GM21529 (cell line): ENCODE measurements around the gene PIGL.
"Not testable (repeated sequence)": the region's sequence is repeated elsewhere in the genome, so short reads cannot be mapped to it uniquely, and the experiment has no call there.

Experiments
- ATAC-seq: cut with Tn5 transposase; IDR thresholded peaks from one replicate; pipeline ENCODE4 v1.9.1; 2021; ENCODE audit not compliant: unreplicated experiment

PIGL gene

DNA sequence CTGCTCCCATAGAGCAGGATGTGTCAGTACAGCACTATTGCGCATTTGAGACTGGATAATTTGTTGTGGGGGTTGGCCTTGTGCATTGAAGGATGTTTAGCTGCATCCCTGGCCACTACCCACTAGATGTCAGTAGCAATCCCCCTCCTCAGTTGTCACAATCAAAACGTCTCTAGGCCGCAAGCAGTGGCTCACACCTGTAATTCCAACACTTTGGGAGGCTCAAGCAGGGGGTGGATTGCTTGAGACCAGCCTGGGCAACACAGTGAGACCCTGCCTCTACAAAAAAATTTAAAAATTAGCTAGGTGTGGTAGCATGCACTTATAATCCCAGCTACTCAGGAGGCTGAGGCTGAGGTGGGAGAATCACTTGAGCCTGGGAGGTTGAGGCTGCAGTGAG is 87.8 kb downstream of the PIGL start:
- ATAC-seq = no peak

DNA sequence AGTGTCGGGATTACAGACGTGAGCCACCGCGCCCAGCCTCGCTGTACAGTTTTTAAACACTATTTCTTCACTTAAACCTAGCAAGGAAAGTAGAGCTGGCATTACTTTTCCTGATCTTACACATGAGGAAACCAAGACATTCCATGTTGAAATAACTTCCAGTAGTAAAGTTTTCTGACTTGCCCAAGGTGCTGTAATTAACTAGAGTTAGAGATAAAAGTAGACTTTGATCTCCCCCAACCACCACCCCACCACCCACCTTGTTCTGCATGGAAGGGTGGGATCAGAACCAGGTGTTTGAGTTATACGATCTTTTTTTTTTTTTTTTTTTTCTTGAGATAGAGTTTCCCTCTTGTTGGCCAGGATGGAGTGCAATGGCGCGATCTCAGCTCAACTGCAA is 89.2 kb downstream of the PIGL start:
- ATAC-seq = no peak

DNA sequence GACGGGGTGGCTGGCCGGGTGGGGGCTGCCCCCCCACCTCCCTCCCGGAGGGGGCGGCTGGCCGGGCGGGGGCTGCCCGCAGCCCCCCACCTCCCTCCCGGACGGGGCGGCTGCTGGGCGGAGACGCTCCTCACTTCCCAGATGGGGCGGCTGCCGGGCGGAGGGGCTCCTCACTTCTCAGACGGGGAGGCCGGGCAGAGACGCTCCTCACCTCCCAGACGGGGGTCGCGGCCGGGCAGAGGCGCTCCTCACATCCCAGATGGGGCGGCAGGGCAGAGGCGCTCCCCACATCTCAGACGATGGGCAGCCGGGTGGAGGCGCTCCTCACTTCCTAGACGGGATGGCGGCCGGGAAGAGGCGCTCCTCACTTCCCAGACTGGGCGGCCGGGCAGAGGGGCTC is 95.1 kb downstream of the PIGL start:
- not testable (repeated sequence) for ATAC-seq

DNA sequence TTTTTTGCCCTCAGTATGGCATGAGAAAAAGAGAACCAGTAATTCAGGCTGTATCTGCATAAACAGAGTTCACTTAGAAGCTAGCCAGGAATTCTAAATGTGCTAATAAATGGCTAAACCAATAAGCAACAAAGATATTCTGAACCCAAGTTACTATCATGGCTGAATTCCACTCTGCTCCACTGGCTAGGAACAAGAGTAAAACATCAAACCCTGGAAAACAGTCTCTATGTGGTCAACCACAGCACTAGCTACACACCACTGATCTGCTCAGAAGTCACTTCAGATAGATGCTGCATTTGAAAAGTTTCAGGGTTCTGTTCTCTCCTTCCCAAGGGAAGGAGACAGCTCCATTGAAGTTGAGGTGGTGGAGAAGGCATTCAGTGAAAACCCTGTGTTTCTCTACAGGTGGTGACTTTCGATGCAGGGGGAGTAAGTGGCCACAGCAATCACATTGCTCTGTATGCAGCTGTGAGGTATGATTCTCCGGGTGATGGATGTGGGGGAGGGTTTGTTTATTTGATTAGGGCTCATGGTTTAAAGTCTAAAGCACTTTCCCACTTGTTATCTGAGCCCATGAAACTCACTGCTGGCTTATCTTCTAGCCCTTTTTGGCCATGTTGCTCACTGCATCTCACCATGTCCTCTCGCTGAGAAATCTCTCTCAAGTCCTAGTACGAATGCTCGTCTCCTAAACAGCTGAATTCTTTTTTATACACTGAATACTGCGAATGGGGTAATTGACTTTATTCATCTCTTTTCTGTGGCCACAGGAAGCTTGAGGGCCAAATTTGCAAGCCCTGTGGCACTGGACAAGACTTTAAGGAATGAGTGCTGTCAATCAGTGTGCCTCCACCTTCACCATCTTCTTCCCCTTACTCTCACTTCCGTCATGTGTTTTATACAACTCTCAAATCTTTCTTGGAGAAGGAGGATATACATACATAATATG is 96.4 kb downstream of the PIGL start:
- no peak for ATAC-seq

DNA sequence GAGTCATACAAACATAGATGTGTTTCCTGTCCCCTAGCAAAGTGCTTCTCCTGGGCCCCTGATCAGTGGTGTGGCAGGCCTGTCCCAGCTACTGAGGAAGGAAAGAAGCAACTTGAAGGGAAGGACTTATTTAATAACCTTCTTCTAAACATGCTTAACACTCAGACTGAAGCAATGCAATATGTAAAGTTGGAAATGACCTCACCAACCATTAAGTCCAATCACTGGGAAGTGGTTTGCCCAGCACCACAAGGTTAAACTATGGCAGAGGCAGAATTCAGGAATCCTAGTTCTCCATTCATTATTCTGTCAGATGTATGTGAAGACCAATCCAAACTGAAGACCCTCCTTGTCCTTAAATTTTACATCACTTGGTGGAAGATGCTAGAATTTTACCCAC is 97.2 kb downstream of the PIGL start:
- ATAC-seq = no peak

DNA sequence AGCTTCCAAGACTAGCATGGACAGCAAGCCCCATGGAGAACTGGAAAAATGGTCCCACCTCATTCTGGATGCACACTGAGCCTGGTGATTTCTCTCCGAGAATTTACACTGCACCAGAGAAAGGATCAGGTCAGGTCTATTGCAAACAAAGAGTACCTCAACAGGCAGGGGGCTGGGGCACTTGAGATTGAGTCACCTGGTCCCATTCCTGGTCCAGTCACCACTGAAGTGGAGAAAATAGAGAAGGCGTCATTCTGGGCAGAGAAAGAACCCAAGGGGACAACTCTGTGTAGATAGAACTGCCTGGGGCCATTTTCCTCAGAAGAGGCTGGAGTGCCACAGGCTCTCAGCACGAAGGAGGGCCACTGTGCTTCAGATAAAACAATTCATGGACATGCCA is 97.8 kb downstream of the PIGL start:
- no peak for ATAC-seq

DNA sequence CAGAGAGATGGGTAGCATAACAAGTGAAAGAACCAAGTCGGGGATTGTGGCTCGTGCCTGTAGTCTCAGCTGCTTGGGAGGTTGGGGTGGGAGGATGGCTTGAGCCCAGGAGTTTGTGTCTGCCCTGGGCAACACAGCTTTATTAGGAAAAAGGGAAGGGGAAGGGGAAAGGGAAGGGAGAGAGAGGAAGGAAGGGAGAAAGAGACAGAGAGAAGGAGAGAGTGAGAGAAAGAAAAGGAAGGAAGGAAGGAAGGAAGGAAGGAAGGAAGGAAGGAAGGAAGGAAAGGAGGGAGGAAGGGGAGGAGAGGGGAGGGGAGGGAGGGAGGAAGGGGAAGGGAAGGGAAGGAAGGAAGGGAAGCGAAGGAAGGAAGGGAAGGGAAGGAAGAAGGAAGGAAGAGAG is 103.0 kb downstream of the PIGL start:
- no peak for ATAC-seq

DNA sequence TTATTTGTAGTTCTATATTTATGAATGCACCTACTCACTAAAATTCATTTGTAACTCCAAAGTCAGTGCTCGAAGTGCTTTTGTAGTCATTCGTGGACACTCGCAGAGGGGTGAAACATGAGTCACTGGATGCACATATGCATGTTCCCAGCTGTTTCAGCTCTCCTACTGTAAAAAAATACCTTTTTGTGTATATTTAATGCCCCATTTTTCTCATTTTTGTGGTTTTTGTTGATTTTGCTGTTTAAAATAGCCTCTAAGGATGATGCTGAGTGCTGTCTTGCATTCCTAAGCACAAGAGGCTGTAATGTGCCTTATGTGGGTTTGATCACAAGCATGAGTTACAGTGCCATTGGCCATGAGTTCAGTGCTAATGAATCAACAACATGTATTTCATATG is 105.6 kb downstream of the PIGL start:
- ATAC-seq = no peak

DNA sequence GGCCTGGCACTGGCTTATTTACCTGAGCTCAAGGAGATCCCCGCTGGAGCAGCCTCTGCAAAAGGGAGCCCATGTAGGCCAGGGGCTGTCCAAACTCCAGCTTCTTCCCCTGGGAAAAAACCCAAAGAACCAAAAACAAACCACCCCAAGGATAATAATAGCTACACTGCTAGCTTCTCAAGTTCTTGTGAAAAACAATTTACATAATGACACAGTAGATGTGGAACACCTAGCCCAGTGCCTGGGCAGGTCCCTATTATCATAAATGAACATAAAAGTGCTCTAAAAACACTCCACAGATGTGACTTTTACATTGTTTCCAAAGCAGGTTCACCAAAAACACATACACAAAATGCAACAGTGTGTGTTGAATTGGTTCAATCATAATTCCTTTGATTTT is 109.0 kb downstream of the PIGL start:
- no peak for ATAC-seq

DNA sequence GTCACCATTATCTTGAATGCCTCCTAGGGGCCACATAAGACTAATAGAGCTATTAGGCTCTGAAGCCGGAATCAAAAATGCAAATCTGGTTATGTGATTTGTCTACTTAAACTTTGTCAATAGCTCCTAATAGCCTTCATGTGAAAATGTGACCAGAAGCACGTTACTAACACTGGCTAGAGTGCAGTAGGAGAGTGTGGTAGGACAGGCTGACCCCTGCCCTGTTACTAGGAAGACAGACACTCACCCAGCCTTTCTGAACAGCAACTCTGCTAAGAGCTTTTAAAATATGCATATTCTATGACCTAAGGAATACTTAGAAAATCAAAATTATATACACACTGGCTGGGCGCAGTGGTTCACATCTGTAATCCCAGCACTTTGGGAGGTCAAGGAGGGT is 110.0 kb downstream of the PIGL start:
- ATAC-seq = no peak

DNA sequence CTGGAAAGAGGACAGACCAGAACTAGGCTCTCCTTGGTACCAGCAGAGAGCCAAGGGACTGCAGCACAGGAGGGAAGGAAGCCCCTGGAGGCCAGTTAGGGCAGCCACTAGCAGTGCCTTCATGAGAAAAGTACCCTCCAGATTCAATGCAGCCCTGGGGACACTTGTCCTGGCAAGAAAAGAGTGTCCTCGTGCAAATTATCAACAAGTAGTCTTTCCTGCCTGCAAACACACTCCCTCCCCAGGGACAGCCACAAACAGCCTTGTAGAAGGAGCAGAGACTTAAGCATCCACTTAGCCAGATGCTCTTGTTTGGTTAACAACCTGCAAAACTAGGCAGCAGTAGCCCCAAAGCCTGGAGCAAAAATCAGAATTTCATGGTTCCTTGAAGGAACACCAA is 112.0 kb downstream of the PIGL start:
- ATAC-seq = no peak

DNA sequence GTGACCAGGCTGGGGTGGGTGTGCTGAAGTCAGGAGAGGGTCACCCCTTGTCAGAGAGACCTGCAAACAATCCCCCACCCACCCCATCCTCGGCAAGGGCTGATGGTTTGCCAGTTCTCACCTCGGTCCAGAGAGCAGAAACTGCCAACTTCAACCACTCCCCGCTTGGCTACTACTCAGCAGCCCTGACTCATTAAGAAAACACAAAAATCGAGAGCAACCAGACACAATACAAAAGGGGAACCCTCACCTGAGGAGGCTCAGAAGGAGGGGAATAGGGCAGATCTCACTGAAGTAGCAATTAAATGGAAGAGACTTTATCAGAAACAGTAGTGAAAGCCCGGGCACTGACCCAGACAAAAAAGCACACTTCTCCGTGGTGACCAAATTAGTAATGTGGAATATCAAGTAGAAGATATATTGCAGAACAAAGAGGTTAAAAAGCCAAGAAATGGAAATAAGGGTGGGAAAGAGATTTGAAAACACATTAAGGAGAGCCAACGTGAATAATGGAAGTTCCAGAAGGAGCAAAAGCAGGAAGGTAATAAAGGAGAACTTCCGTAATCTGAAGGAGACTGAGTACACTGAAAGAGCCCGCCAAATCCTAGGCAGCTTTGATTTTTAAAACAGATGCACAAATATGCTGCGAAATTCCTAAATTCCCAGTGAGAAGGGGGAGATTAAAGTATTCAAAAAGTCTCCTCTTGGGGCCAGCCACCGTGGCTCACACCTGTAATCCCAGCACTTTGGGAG is 112.7 kb downstream of the PIGL start:
- ATAC-seq = no peak

DNA sequence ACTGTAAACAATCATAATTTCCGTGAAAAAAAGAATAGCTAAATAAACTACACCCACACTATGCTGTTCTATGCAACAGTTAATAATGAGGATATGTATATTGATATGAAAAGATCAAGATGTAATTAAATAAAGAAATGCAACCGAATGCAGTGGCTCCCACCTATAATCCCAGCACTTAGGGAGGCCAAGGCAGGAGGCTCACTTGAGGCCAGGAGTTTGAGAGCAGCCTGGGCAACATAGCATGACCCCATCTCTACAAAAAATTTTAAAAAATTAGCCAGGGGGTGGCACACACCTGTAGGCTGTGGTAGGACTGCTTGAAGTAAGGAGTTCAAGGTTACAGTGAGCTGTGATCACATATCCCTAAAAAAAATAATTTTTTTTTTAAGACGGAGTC is 121.4 kb downstream of the PIGL start:
- ATAC-seq = no peak

DNA sequence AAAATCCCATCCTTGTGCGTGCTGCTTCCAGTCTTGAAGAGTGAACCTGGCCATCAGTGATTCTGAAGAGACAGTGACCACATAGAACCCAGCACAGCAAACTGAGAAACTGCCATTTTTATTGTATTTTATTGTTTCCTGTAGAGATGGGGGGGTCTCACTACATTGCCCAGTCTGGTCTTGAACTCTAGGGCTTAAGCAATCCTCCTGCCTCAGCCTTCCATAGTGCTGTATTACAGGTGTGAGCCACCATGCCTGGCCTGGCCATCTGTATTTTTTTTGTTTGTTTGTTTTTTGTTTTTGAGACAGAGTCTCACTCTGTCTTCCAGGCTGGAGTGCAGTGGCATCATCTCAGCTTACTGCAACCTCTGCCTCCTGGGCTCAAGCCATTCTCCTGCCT is 122.4 kb downstream of the PIGL start:
- ATAC-seq = no peak

DNA sequence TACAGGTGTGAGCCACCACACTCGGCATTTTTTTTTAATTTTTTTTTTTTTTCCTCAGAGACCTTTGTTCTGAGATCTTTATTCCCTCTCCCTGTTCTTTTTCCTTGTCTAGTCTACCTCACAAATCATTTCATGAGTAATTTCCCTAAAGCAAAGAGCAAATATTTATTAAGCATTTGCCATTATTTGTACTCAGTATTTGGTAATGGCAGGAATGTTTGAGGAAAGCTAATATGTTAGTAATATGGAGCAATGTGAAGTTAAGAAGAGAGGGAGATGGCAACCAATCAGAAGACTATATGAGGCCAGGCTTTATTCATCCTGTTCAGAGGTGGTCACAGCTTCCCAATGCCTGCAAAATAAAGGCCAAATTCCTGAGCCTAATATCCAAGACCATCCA is 122.9 kb downstream of the PIGL start:
- ATAC-seq = no peak

DNA sequence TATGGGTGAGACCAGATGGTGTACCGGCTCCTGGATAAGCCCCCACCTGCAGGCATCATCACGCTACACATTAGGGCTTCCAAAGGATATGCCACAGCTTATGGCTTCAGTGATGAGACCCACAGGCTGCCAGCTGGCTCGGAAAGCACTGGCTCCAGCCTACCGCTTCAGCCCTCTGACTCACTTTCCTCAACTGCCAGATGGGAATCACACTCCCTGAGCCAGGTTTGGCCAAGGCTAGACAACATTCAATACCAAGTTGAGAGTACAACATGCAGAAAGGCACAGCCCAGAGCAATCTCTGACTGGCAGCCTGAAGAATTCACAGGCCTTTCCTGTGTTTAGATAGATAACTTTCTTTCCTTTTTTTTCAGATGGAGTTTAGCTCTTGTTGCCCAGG is 126.0 kb downstream of the PIGL start:
- ATAC-seq = no peak

DNA sequence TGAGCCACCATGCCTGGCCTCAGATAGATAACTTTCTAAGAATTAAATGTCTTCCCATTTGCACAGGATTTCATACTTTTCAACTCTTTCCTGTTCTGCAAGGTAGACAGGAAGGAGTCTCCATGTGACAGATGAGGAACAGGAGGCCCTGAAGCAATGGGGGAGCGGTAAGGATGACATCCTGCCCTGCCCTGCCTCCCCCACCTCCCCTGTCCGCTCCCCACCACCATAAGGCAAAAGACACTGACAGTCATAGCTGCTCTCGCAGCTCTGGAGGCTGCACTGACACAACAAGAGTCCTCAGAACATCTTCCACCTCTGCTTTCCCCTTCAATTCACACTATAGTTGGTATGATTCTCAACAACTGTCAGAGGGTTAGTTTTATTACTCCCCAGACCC is 126.6 kb downstream of the PIGL start:
- ATAC-seq = no peak

DNA sequence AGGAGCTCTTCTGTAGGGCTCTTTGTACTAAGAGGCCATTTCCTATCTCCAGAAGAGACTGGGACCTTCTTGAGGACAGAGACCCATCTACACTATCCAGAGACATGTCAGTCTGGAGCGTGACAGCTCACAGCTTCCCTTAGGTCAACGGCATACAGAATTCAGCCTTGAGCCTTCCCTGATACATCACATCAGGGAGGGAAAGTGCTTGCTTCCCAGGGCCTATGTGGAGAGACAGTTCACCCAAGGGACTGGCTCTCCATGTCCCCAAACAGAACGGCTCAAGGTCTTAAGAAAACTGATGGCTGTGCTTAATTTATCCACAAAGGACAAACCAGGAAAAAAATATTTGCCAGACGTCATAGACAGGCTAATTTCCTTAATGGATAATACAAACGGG is 128.6 kb downstream of the PIGL start:
- ATAC-seq = no peak

DNA sequence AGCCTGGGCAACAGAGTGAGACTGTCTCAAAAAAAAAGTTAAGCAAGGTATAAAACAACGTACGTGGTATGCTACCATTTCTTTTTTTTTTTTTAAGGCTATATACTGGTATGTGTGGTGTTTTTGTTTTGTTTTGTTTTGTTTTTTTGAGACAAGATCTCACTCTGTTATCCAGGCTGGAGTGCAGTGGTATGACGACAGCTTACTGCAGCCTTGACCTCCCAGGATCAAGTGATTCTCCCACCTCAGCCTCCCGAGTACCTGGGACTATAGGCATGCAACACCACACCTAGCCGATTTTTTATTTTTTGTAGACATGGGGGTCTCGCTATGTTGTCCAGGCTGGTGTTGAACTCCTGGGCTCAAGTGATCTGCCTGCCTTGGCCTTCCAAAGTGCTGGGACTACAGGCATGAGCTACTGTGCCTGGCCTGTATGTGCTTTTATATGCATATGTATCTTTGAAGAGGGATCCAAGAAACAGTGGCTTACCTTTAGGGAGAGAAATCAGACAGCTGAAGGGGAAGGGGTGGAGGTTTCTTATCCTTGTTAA is 129.8 kb downstream of the PIGL start:
- no peak for ATAC-seq

DNA sequence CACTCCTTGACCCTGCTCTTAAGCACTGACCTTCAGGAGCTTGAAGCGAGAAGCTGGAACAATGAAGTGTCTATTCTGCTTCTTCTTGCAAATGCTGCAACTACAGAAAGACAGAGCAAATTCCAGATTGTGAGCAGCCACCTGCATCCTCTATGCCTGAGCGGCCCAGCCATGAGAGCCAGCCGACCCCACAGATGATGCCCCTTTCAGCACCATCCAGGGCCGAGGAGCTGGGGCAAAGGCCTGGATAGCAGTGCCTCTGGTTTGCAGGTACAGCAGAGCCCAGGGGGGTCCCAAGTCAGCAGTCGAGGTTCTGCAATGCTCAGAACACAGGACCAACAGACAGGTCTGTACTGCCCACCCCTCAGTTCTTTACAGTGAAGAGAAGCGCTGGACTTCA is 131.6 kb downstream of the PIGL start:
- ATAC-seq = no peak

DNA sequence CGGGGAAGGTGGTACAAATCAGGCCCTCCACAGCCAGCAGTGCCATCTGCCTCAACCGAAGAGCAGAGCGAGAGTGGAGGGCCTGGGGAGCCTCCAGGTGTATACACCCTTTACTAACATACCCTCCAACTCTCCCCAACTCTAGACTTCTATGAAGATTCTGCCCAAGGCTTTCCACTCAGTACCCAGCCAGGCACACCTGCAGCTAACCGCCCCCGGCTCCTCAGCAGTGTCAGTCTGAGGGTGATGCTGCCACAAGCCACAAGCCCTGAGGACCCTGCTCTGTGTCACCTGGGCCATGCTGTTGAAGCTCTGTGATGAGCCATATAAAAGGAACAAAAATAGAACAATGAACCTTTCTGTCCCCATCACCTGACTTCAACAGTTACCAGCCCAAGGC is 132.4 kb downstream of the PIGL start:
- no peak for ATAC-seq

DNA sequence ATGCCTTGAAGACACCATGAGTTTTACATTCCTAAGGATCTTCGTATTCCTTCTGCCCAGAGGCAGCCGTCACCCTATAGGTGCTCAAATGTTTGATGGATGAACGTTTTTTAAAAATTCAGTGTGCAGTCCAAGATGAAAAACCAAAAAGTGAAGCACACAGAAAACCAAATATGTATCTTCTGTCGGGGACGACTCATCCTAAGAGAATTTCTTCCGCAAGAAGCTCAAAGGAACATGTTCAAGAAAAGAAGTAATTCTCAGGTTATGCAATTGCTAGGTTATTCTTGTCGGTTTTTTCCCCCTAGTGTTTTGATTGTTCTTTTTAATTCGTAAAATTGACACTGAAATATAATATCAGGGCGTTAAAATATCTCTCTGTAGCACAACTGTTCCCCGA is 134.8 kb downstream of the PIGL start:
- ATAC-seq = no peak
